Left renal cortex interstitium (tissue), 4 donors: ENCODE measurements around the gene CCDC106. TPM values are rescaled to one million over a fixed set of nuclear protein-coding genes. Genes with fewer than 3 reads are reported as not detected.

Experiments
- DNase-seq, 4 donors: peaks; one replicate each; pipeline ENCODE4 v3.0.0-alpha.2; 2013; ENCODE audit warnings: low read depth in 4 of 4, low spot score in 2 of 4, missing footprints in 1 of 4
- polyA plus RNA-seq, 4 donors: library from polyadenylated mRNA; unstranded; fragments of 120-200 nt; gene quantifications; one replicate each; pipeline ENCODE4 v1.2.1, GENCODE V29; 2013; ENCODE audit not compliant: insufficient read length in 4 of 4

The CCDC106 gene
- polyA plus RNA-seq, 4 donors, result 18.3 to 29.6 (median 25.8) TPM

- DNase-seq, result no peak
Measured at GRCh38 chr19:55693336-55693974, 45.4 kb downstream of the CCDC106 start.

DNA sequence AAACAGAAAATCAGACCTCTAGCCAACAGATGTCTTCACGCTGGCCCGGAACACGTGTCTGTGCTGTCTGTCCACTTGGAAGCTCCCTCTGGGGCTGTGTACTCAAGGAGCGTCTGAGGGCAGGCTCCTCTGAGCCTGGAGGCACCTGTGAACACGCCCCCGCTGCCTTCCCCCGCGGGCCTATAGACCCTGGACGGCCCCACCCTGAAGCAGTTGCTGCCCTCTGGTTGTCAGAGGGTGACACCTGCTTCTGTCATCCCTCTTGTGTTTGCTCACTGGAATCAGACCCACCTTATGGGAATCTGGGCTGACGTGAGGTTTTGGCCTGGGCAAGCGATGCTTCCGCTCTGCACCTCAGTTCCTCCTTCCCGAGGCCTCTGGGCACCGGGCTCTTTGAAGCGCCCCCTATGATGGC lies 46.2 kb downstream of the CCDC106 start:
- DNase-seq, result no peak

- DNase-seq, result no peak
Measured at GRCh38 chr19:55694656-55695491, 46.9 kb downstream of the CCDC106 start.

DNA sequence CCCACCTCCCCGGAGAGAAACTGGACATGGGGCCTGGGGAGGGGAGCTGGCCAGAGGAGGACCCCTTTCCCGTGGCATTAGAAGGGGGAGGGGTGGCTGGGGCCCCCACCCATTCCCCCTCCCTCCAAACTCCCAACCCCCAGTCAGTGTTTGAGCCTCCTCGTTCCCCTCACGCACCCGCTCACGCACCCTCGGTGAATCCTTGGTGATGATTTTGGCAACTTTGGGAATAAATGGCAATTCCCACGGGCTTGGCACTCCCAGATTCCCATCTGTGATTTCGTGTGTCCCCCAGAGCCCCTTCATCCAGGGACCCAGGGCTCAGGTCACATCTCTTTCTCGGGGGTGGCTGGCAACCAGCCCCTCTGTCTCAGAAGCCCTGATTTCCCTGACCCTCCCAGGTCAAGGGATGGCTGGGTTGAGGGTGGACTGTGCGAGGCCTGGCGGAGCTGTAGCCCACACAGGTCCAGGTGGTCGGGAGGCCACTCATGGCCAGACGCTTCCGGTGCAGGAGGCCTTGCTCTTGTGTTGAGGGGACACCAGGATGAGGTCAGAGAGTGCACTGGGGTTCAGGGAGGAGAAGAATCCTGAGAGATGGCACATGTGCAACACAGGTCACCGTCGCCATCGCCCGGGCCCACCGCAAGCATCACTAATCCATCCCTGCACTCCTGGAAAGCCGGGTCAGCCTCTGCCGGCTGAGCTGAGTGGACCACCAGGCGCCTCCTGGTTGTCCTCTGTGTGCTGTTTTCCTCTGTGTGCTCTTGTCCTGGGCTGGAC lies 47.7 kb downstream of the CCDC106 start:
- DNase-seq, result no peak

DNA sequence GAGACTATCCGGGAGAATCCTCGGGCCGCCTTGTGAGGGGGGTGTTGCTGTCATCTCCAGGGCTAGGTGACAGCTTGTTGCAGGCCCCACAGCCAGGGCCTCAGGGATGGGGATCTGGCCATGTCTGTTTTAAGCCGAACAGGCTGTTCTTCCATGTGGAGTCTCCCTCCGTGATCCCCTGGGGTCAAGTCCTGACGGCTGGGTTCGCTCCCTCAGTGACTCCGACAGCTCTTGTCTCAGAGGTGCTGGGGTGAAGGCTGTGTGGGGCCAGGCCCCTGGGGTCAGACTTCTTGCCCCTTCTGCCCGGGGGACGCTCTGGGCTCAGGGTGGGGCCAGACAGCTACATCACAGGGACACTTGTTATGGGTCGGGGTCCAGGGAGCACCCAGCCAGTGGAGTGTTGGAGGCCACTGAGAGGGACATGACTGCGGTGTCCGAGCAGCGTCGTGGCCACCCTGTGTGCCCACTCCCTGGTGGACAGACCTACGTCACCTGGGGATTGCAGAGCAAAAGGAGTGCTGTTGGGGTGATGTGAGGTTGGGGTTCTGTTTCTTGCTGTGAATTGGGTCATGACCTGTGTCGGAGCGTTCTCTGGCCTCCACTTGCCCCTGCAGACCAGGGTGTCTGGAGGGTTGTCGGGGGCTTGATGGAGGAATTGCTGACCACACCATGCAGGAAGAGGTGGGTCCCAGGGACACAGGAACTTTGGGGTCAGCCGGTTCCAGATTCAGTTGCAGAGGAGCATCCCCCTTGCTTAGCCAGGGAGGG lies 48.5 kb downstream of the CCDC106 start:
- DNase-seq, result no peak

GRCh38 chr19:55697069-55697440 lies 49.0 kb downstream of the CCDC106 start:
- DNase-seq, result no peak

DNA sequence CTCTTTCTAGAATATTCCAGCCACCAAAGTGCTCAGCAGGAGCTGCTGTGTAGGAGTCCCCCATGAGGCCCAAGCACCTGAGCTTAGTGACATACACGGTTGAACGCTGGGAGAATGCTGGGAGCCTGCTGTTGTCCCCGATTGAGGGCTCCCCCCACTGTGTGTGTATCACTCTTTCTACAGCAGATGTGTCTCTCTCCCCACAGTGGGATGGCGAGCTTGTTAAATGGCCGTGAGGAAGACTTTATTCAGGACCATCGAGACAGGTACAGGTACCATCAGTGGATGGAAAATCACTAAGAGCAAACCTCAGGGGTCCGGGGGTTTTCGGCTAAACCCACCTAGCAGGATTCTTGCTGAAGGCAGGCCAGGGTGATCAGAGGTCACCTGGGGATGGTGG lies 49.7 kb downstream of the CCDC106 start:
- DNase-seq, result no peak

- DNase-seq, result no peak
Measured at GRCh38 chr19:55698256-55698655, 50.2 kb downstream of the CCDC106 start.

DNA sequence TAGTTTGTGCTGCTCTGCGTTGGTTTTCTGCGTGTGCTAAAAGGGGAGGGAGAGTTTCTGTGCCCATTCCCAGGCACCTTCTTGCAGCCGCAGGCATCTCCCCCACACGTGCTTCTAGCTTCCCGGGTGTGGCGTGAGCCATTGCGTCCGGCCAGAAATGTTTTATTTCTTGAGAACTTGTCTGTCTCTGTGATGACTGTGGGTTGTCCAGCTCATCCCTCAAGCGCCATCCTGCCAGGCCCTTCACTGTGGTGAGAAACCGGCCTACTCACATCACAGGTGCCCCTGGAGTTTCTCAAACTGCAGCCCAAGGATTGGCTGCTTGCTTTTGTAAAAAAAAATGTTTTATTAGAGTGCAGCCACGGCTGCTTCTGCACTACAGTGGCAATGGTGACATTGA lies 51.2 kb downstream of the CCDC106 start:
- DNase-seq, result no peak

DNA sequence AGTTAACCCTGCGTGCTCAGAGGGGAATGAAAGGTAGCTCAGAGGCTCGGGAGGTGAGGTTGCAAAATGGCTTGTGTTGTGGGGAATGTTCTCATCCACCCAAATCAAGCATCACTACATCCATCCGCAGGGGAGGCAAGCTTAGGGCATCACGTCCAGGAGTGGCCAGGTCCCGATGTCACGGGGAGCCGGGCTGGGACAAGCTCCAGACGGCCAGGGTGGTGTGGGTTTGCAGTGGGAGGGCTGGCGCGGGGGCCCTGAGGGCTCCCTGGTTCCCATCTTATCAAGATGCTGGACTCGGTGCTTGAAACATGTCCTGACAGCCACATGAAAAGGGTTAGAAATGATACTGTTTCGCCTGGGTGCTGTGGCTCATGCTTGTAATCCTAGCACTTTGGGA lies 52.8 kb downstream of the CCDC106 start:
- no peak for DNase-seq

- DNase-seq, result no peak
Measured at GRCh38 chr19:55702131-55702627, 54.2 kb downstream of the CCDC106 start.

Other genes starting within 250 kb of the CCDC106 start
- 10 to 100 TPM; 38.3 to 71.0 (median 48.0) TPM for gene UBE2S, start 240.4 kb upstream of the CCDC106 start, polyA plus RNA-seq
- gene SHISA7, start 204.9 kb upstream of the CCDC106 start, polyA plus RNA-seq, result under 1 TPM; 0.16 to 0.38 (median 0.22) TPM
- gene ISOC2, start 186.6 kb upstream of the CCDC106 start, polyA plus RNA-seq, result 10 to 100 TPM; 33.8 to 59.3 (median 42.8) TPM
- gene C19orf85, start 183.5 kb upstream of the CCDC106 start, polyA plus RNA-seq, result not detected
- gene ZNF628, start 171.6 kb upstream of the CCDC106 start, polyA plus RNA-seq, result 1 to 10 TPM; 2.3 to 6.8 (median 4.4) TPM
- gene NAT14, start 163.0 kb upstream of the CCDC106 start, polyA plus RNA-seq, result 10 to 100 TPM; 41.9 to 74.3 (median 57.1) TPM
- 1 to 10 TPM; 1.4 to 3.1 (median 2.1) TPM for gene SSC5D, start 159.8 kb upstream of the CCDC106 start, polyA plus RNA-seq
- 1 to 10 TPM in 1 of 4 donors, under 1 TPM in 3; 0.51 to 1.5 (median 0.88) TPM for gene SBK2, start 111.1 kb upstream of the CCDC106 start, polyA plus RNA-seq
- gene SBK3, start 102.7 kb upstream of the CCDC106 start, polyA plus RNA-seq, result under 1 TPM; 0.10 to 0.22 (median 0.13) TPM
- gene ZNF579, start 67.4 kb upstream of the CCDC106 start, polyA plus RNA-seq, result 10 to 100 TPM in 3 of 4 donors, 1 to 10 TPM in 1; 9.8 to 26.1 (median 17.7) TPM
- 10 to 100 TPM; 15.7 to 28.9 (median 23.4) TPM for gene FIZ1, start 48.7 kb upstream of the CCDC106 start, polyA plus RNA-seq
- 10 to 100 TPM in 2 of 4 donors, 1 to 10 TPM in 2; 5.3 to 14.8 (median 10.9) TPM for gene ZNF524, start 47.9 kb upstream of the CCDC106 start, polyA plus RNA-seq
- gene ZNF865, start 42.6 kb upstream of the CCDC106 start, polyA plus RNA-seq, result 10 to 100 TPM in 2 of 4 donors, 1 to 10 TPM in 2; 5.8 to 15.1 (median 11.3) TPM
- 10 to 100 TPM in 3 of 4 donors, 1 to 10 TPM in 1; 9.1 to 15.0 (median 12.9) TPM for gene ZNF784, start 23.6 kb upstream of the CCDC106 start, polyA plus RNA-seq
- gene ZNF580, start 7.2 kb upstream of the CCDC106 start, polyA plus RNA-seq, result 10 to 100 TPM; 33.8 to 67.1 (median 51.7) TPM
- 10 to 100 TPM; 23.8 to 33.5 (median 28.0) TPM for gene ZNF581, start 4.6 kb upstream of the CCDC106 start, polyA plus RNA-seq
- gene U2AF2, start 6.8 kb downstream of the CCDC106 start, polyA plus RNA-seq, result 100 to 1,000 TPM; 150 to 257 (median 198) TPM
- 100 to 1,000 TPM in 3 of 4 donors, 10 to 100 TPM in 1; 92.1 to 157 (median 133) TPM for gene EPN1, start 27.0 kb downstream of the CCDC106 start, polyA plus RNA-seq
- gene NLRP9, start 90.2 kb downstream of the CCDC106 start, polyA plus RNA-seq, result under 1 TPM in 2 of 4 donors, not detected in 2; 0.03 to 0.08 TPM
- under 1 TPM in 2 of 4 donors, not detected in 2; 0.16 to 0.25 TPM for gene RFPL4A, start 110.9 kb downstream of the CCDC106 start, polyA plus RNA-seq
- not detected for gene RFPL4AL1, start 120.9 kb downstream of the CCDC106 start, polyA plus RNA-seq
- gene NLRP11, start 183.8 kb downstream of the CCDC106 start, polyA plus RNA-seq, result under 1 TPM; 0.08 to 0.21 (median 0.14) TPM
- not detected for gene NLRP4, start 188.3 kb downstream of the CCDC106 start, polyA plus RNA-seq